Panc1 (cell line): ENCODE measurements around the gene CEP126. TPM values are rescaled to one million over a fixed set of nuclear protein-coding genes. Genes with fewer than 3 reads are reported as not detected.

Experiments used
- ATAC-seq: fragments of 200-7000 bp; cut with Tn5 transposase; 2 replicates; pipeline ENCODE4 v1.9.1; 2020; ENCODE audit warnings: mild to moderate bottlenecking, moderate library complexity
- BruUV-seq: library from RNA; stranded (reverse); fragments of 400-500 nt; replicated peaks from 2 replicates; lab custom pipeline; 2021; lab: Mats Ljungman, UMichigan
- CTCF ChIA-PET: fragments of 300-600 bp; sonication (Branson Sonifier 250); formaldehyde crosslinking; loops from one replicate; lab custom pipeline; 2022; ENCODE audit warnings: antibody characterized with exemption; lab: Charles Lee
- POLR2A ChIA-PET: fragments of 300-600 bp; sonication (Branson Sonifier 250); formaldehyde crosslinking; loops from one replicate; lab custom pipeline; 2022; ENCODE audit warnings: antibody characterized with exemption; lab: Charles Lee
- DNase-seq: peaks from one replicate; pipeline ENCODE4 v3.0.0-alpha.2; 2010; ENCODE audit warnings: low read depth, low spot score
- H3K27ac ChIP-seq: 2 replicates; pipeline ENCODE4 v1.5.1; 2011; ENCODE audit warnings: mild to moderate bottlenecking, low read length, inconsistent platforms
- H3K27me3 ChIP-seq: fragments of 200-500 bp; sonication (Bioruptor generic); 2 replicates; pipeline ENCODE4 v1.6.0; 2014; ENCODE audit warnings: low read length, inconsistent platforms; ENCODE audit not compliant: control insufficient read depth, insufficient read depth
- H3K36me3 ChIP-seq: fragments of 200-500 bp; sonication (Bioruptor generic); 2 replicates; pipeline ENCODE4 v1.5.1; 2014; ENCODE audit warnings: inconsistent platforms, mild to moderate bottlenecking, low read length, moderate library complexity; ENCODE audit not compliant: control insufficient read depth, insufficient read depth
- H3K4me1 ChIP-seq: 2 replicates; pipeline ENCODE4 v1.5.1; 2011; ENCODE audit warnings: inconsistent platforms, mild to moderate bottlenecking, low read length, moderate library complexity; ENCODE audit not compliant: control insufficient read depth, insufficient read depth
- H3K4me3 ChIP-seq, 2 experiments: 2 replicates each; pipeline ENCODE4 v1.5.1; 2011 to 2012; ENCODE audit warnings: low read depth in 2 of 2, low read length in 2 of 2, mild to moderate bottlenecking in 2 of 2, inconsistent platforms in 1 of 2, moderate library complexity in 1 of 2
- H3K9me3 ChIP-seq: fragments of 200-500 bp; sonication (Bioruptor generic); 2 replicates; pipeline ENCODE4 v1.5.1; 2014; ENCODE audit warnings: low read depth, mild to moderate bottlenecking, inconsistent platforms, low read length, moderate library complexity; ENCODE audit not compliant: control insufficient read depth, insufficient read depth
- CTCF ChIP-seq: fragments of 450-650 bp; IDR thresholded peaks from 2 replicates; pipeline ENCODE4 v1.5.1; 2017; ENCODE audit warnings: mild to moderate bottlenecking
- POLR2AphosphoS5 ChIP-seq: IDR thresholded peaks from 2 replicates; pipeline ENCODE4 v1.6.1; 2012; ENCODE audit warnings: mild to moderate bottlenecking, low read depth, low read length, moderate library complexity
- REST ChIP-seq, 2 experiments: IDR thresholded peaks; 2 replicates each; pipeline ENCODE4 v1.6.1; 2011 to 2012; ENCODE audit warnings: low read depth in 2 of 2, control low read depth in 1 of 2, low read length in 1 of 2, mild to moderate bottlenecking in 1 of 2, moderate library complexity in 1 of 2; ENCODE audit not compliant: insufficient read depth in 1 of 2
- SIN3A ChIP-seq: IDR thresholded peaks from 2 replicates; pipeline ENCODE4 v1.6.1; 2012; ENCODE audit warnings: low read depth, mild to moderate bottlenecking, low read length, moderate library complexity, borderline replicate concordance; ENCODE audit not compliant: insufficient read depth
- TCF7L2 ChIP-seq: IDR thresholded peaks from 2 replicates; pipeline ENCODE4 v1.6.1; 2011; ENCODE audit warnings: mild to moderate bottlenecking, low read depth, low read length, inconsistent platforms
- in situ Hi-C: cut with HindIII; loops from 2 replicates; pipeline ENCODE4 v1.10.0; 2016; ENCODE audit warnings: low sequenced_read_pairs, low pct_unique_long_range_greater_than_20kb
- intact Hi-C: fragments of 100-400 bp; cut with micrococcal nuclease; formaldehyde crosslinking; loops from one replicate; pipeline ENCODE4 v1.10.0; 2022; ENCODE audit not compliant: unreplicated experiment
- total RNA-seq: library from RNA; stranded (reverse); gene quantifications from one replicate; pipeline ENCODE4 v1.2.1, GENCODE V29; 2021; ENCODE audit not compliant: unreplicated experiment

Gene CEP126
- total RNA-seq, 1 experiment from 2014 or later: 6.6 TPM

- BruUV-seq: no TSS peak
- no peak for DNase-seq
- H3K4me1 ChIP-seq: no peaks in the 10 kb centered on the region
- POLR2A ChIA-PET: interaction anchor here (0.6 kb wide), 1 partner anchor 12 kb away, joined by 8 read pairs; no protein-coding TSS in a partner anchor
- peak; percentile 28; the same call in 1 of the 2 replicates for TF ChIP-seq CTCF
- TF ChIP-seq SIN3A: no peak
- TF ChIP-seq POLR2AphosphoS5: no peak
- no peak for TF ChIP-seq TCF7L2
- TF ChIP-seq REST (IDR thresholded peaks at IDR 0.05; ENCODE audit: insufficient read depth in 1 of 2, low read depth in 2 of 2, low read length in 1 of 2): no peak
- no peaks in the 10 kb centered on the region for H3K27me3 ChIP-seq
- H3K4me3 ChIP-seq: no peak overlapping the region
- no peaks in the 10 kb centered on the region for H3K9me3 ChIP-seq
- no peak for ATAC-seq
- H3K27ac ChIP-seq: no peak overlapping the region
- CTCF ChIA-PET: no interaction called here
- intact Hi-C loops: no loop called here
- H3K36me3 ChIP-seq: no peaks in the 10 kb centered on the region
- in situ Hi-C loops: no loop called here
Observed at GRCh38 chr11:101929294-101929915, 14.6 kb downstream of the CEP126 start.

- Histone ChIP-seq H3K27ac (no peak overlapping the region), H3K9me3 (no peaks in the 10 kb centered on the region), H3K36me3 (no peaks in the 10 kb centered on the region), H3K27me3 (no peaks in the 10 kb centered on the region), H3K4me1 (no peaks in the 10 kb centered on the region), H3K4me3 (no peak overlapping the region)
- BruUV-seq: no TSS peak
- no peak for ATAC-seq
- TF ChIP-seq SIN3A (no peak), TCF7L2 (no peak), CTCF (no peak), REST (IDR thresholded peaks at IDR 0.05; ENCODE audit: insufficient read depth in 1 of 2, low read depth in 2 of 2, low read length in 1 of 2) (no peak), POLR2AphosphoS5 (no peak)
- CTCF ChIA-PET: no interaction called here
- in situ Hi-C loops (no loop called here), intact Hi-C loops (no loop called here)
- DNase-seq: no peak
- POLR2A ChIA-PET: interaction anchor here (0.6 kb wide), 1 partner anchor 385 kb away, joined by 5 read pairs; no protein-coding TSS in a partner anchor
Observed at GRCh38 chr11:101931692-101932091, 16.9 kb downstream of the CEP126 start.
